OCI-LY7 (cell line): ENCODE data around the gene CRELD2. TPM values are rescaled to one million over a fixed set of nuclear protein-coding genes. Genes with fewer than 3 reads are reported as not detected.

ENCODE experiments used
- BruUV-seq: library from RNA; stranded (reverse); fragments of 400-500 nt; replicated peaks from 2 replicates; lab custom pipeline; 2021; lab: Mats Ljungman, UMichigan
- CTCF ChIA-PET: fragments of 300-600 bp; sonication (Branson Sonifier 250); formaldehyde crosslinking; loops from one replicate; lab custom pipeline; 2022; ENCODE audit warnings: antibody characterized with exemption; ENCODE audit not compliant: unreplicated experiment; lab: Charles Lee
- POLR2A ChIA-PET: fragments of 300-600 bp; sonication (Branson Sonifier 250); formaldehyde crosslinking; loops from one replicate; lab custom pipeline; 2022; ENCODE audit warnings: antibody characterized with exemption; lab: Charles Lee
- DNase-seq: peaks from one replicate; pipeline ENCODE4 v3.0.0-alpha.2; 2015; ENCODE audit warnings: low spot score
- H2AFZ ChIP-seq: fragments of 200-600 bp; sonication (generic), shearing (Covaris generic); 2 replicates; pipeline ENCODE4 v1.6.1; 2014; ENCODE audit warnings: mild to moderate bottlenecking, antibody characterized with exemption, low read length, moderate library complexity
- H3K27ac ChIP-seq: fragments of 200-600 bp; sonication (generic); 2 replicates; pipeline ENCODE4 v1.5.1; 2014; ENCODE audit warnings: mixed run types, low read depth, mild to moderate bottlenecking, moderate library complexity, low read length, inconsistent platforms; ENCODE audit not compliant: poor library complexity, severe bottlenecking
- H3K36me3 ChIP-seq: fragments of 200-600 bp; sonication (generic); 2 replicates; pipeline ENCODE4 v1.6.1; 2014; ENCODE audit warnings: mild to moderate bottlenecking, antibody characterized with exemption, low read length, moderate library complexity, mixed read lengths; ENCODE audit not compliant: insufficient read depth
- H3K4me1 ChIP-seq: fragments of 200-600 bp; sonication (generic); 2 replicates; pipeline ENCODE4 v1.5.1; 2014; ENCODE audit warnings: mild to moderate bottlenecking, low read length; ENCODE audit not compliant: insufficient read depth, poor library complexity, severe bottlenecking
- H3K4me2 ChIP-seq: fragments of 200-600 bp; sonication (generic); 2 replicates; pipeline ENCODE4 v1.6.1; 2014; ENCODE audit warnings: mild to moderate bottlenecking, low read length
- H3K4me3 ChIP-seq: fragments of 200-600 bp; sonication (generic); 2 replicates; pipeline ENCODE4 v1.5.1; 2014; ENCODE audit warnings: mild to moderate bottlenecking, low read depth, low read length; ENCODE audit not compliant: poor library complexity, severe bottlenecking
- H3K79me2 ChIP-seq: fragments of 200-600 bp; sonication (generic); 2 replicates; pipeline ENCODE4 v1.6.1; 2016; ENCODE audit warnings: low read depth, mild to moderate bottlenecking, low read length, moderate library complexity, mixed read lengths; ENCODE audit not compliant: insufficient read depth
- H3K9me2 ChIP-seq: fragments of 200-600 bp; sonication (generic); 2 replicates; pipeline ENCODE4 v1.6.1; 2016; ENCODE audit warnings: mild to moderate bottlenecking, low read length, mixed read lengths; ENCODE audit not compliant: insufficient read depth
- H3K9me3 ChIP-seq: fragments of 200-600 bp; sonication (generic); 2 replicates; pipeline ENCODE4 v1.6.1; 2014; ENCODE audit warnings: mild to moderate bottlenecking, mixed run types, low read length, mixed read lengths
- H4K20me1 ChIP-seq: fragments of 200-600 bp; sonication (generic); 2 replicates; pipeline ENCODE4 v1.6.1; 2014; ENCODE audit warnings: mild to moderate bottlenecking, antibody characterized with exemption, low read length, moderate library complexity, mixed read lengths; ENCODE audit not compliant: insufficient read depth
- CTCF ChIP-seq: fragments of 200-600 bp; sonication (generic); conservative IDR thresholded peaks from 2 replicates; pipeline ENCODE4 v1.5.1; 2014; ENCODE audit warnings: mild to moderate bottlenecking, antibody characterized with exemption, low read length, moderate library complexity, mixed read lengths
- EZH2phosphoT487 ChIP-seq: fragments of 200-600 bp; sonication (generic); IDR thresholded peaks from 2 replicates; pipeline ENCODE4 v1.6.1; 2018; ENCODE audit warnings: low read depth, borderline replicate concordance, mild to moderate bottlenecking, mixed run types, antibody characterized with exemption, low read length, moderate library complexity, mixed read lengths
- intact Hi-C: fragments of 100-400 bp; cut with micrococcal nuclease; formaldehyde crosslinking; loops from one replicate; pipeline ENCODE4 v1.10.0; 2022; ENCODE audit not compliant: unreplicated experiment
- total RNA-seq, 2 experiments: library from RNA; depleted of rRNA in 1 of 2; stranded (reverse); fragments of >200 nt in 1 of 2; shearing (Covaris generic) in 1 of 2; gene quantifications; 2 replicates each; pipeline ENCODE4 v1.2.3, GENCODE V29; 2014 to 2022

Gene CRELD2
- total RNA-seq, 2 experiments from 2014 or later = 32.0 to 32.5 TPM

- intact Hi-C loops = no loop called here
- peak; percentile 65 for DNase-seq
- H3K79me2 ChIP-seq = peaks cover 32% of the 10 kb centered on the region; the same call in 1 of the 2 replicates
- H3K4me3 ChIP-seq = peak overlapping the region; percentile 98
- H3K4me2 ChIP-seq = peak overlapping the region; percentile 76
- no TSS peak for BruUV-seq
- H4K20me1 ChIP-seq = no peaks in the 10 kb centered on the region
- peaks cover 45% of the 10 kb centered on the region for H3K36me3 ChIP-seq
- H3K4me1 ChIP-seq = peaks cover 40% of the 10 kb centered on the region
- TF ChIP-seq EZH2phosphoT487 (no peak), CTCF (no peak)
- H2AFZ ChIP-seq = no peak overlapping the region
- H3K27ac ChIP-seq = peak overlapping the region; percentile 66
- H3K9me3 ChIP-seq = no peaks in the 10 kb centered on the region
- no peaks in the 10 kb centered on the region for H3K9me2 ChIP-seq
- ChIA-PET CTCF (no interaction called here), POLR2A (no interaction called here)
These were observed 42.7 kb downstream of the CRELD2 start for GRCh38 chr22:49961005-49961600.

GRCh38 chr22:49961601-49962011, 43.2 kb downstream of the CRELD2 start:
- Histone ChIP-seq H3K4me3 (peak overlapping the region; percentile 98), H3K4me1 (peaks cover 45% of the 10 kb centered on the region), H4K20me1 (no peaks in the 10 kb centered on the region), H3K9me3 (no peaks in the 10 kb centered on the region), H3K79me2 (peaks cover 32% of the 10 kb centered on the region; the same call in 1 of the 2 replicates), H2AFZ (no peak overlapping the region), H3K27ac (peak overlapping the region; percentile 66), H3K4me2 (peak overlapping the region; percentile 76), H3K9me2 (no peaks in the 10 kb centered on the region), H3K36me3 (peaks cover 45% of the 10 kb centered on the region)
- ChIA-PET POLR2A (no interaction called here), CTCF (no interaction called here)
- intact Hi-C loops = no loop called here
- no peak for TF ChIP-seq EZH2phosphoT487
- TF ChIP-seq CTCF = no peak
- DNase-seq = no peak
- no TSS peak for BruUV-seq

GRCh38 chr22:49962012-49962750, 43.7 kb downstream of the CRELD2 start:
- Histone ChIP-seq H4K20me1 (no peaks in the 10 kb centered on the region), H3K4me3 (peak overlapping the region; percentile 98), H3K9me2 (no peaks in the 10 kb centered on the region), H3K4me2 (peak overlapping the region; percentile 76), H3K27ac (peak overlapping the region; percentile 66), H3K36me3 (peaks cover 45% of the 10 kb centered on the region), H3K79me2 (peaks cover 32% of the 10 kb centered on the region; the same call in 1 of the 2 replicates), H2AFZ (no peak overlapping the region), H3K4me1 (peaks cover 51% of the 10 kb centered on the region), H3K9me3 (no peaks in the 10 kb centered on the region)
- BruUV-seq = no TSS peak
- peak; percentile 61 for DNase-seq
- TF ChIP-seq EZH2phosphoT487 (no peak), CTCF (0 out of 2 replicates have a peak, but pooled peaks have one; percentile 11)
- ChIA-PET POLR2A (no interaction called here), CTCF (no interaction called here)
- intact Hi-C loops = no loop called here
